ENCODE measurements around the gene BCO2.
A peak's percentile ranks its signal among the peaks of the same experiment; 100 is the strongest.
"Not testable (repeated sequence)": the region's sequence is repeated elsewhere in the genome, so short reads cannot be mapped to it uniquely, and the experiment has no call there.

Gene BCO2

GRCh38 chr11:112173152-112173551, 2.2 kb upstream of the BCO2 start:
- no peak overlapping the region for H3K9ac ChIP-seq (ENCODE audit: low read length)
- H3K9me3 ChIP-seq (ENCODE audit: control insufficient read depth, insufficient read depth, low read depth, low read length) = no peaks in the 10 kb centered on the region
- no peaks in the 10 kb centered on the region for H3K36me3 ChIP-seq (ENCODE audit: control insufficient read depth, insufficient read depth, low read length)
- no peaks in the 10 kb centered on the region for H3K4me1 ChIP-seq (ENCODE audit: control insufficient read depth, insufficient read depth, low read length)
- no peaks in the 10 kb centered on the region for H3K27me3 ChIP-seq (ENCODE audit: control insufficient read depth, insufficient read depth, low read length)
- no peak overlapping the region for H3K4me3 ChIP-seq (ENCODE audit: low read depth, low read length)
- H3K27ac ChIP-seq (ENCODE audit: low read depth, low read length) = no peak overlapping the region

GRCh38 chr11:112175599-112175952, 264 bp downstream of the BCO2 start:
- H3K27ac ChIP-seq (ENCODE audit: low read depth, low read length) = no peak overlapping the region
- no peaks in the 10 kb centered on the region for H3K4me1 ChIP-seq (ENCODE audit: control insufficient read depth, insufficient read depth, low read length)
- no peaks in the 10 kb centered on the region for H3K27me3 ChIP-seq (ENCODE audit: control insufficient read depth, insufficient read depth, low read length)
- H3K9ac ChIP-seq (ENCODE audit: low read length) = no peak overlapping the region
- no peaks in the 10 kb centered on the region for H3K9me3 ChIP-seq (ENCODE audit: control insufficient read depth, insufficient read depth, low read depth, low read length)
- H3K36me3 ChIP-seq (ENCODE audit: control insufficient read depth, insufficient read depth, low read length) = no peaks in the 10 kb centered on the region
- peak overlapping the region; percentile 49 for H3K4me3 ChIP-seq (ENCODE audit: low read depth, low read length)

GRCh38 chr11:112176077-112176476, 765 bp downstream of the BCO2 start:
- Histone ChIP-seq H3K9me3 (ENCODE audit: control insufficient read depth, insufficient read depth, low read depth, low read length) (no peaks in the 10 kb centered on the region), H3K4me1 (ENCODE audit: control insufficient read depth, insufficient read depth, low read length) (no peaks in the 10 kb centered on the region), H3K4me3 (ENCODE audit: low read depth, low read length) (no peak overlapping the region), H3K27me3 (ENCODE audit: control insufficient read depth, insufficient read depth, low read length) (no peaks in the 10 kb centered on the region), H3K36me3 (ENCODE audit: control insufficient read depth, insufficient read depth, low read length) (no peaks in the 10 kb centered on the region), H3K27ac (ENCODE audit: low read depth, low read length) (no peak overlapping the region), H3K9ac (ENCODE audit: low read length) (no peak overlapping the region)

- H3K9ac ChIP-seq (ENCODE audit: low read length) = no peak overlapping the region
- no peaks in the 10 kb centered on the region for H3K36me3 ChIP-seq (ENCODE audit: control insufficient read depth, insufficient read depth, low read length)
- H3K9me3 ChIP-seq (ENCODE audit: control insufficient read depth, insufficient read depth, low read depth, low read length) = no peaks in the 10 kb centered on the region
- H3K4me3 ChIP-seq (ENCODE audit: low read depth, low read length) = no peak overlapping the region
- H3K4me1 ChIP-seq (ENCODE audit: control insufficient read depth, insufficient read depth, low read length) = no peaks in the 10 kb centered on the region
- H3K27ac ChIP-seq (ENCODE audit: low read depth, low read length) = no peak overlapping the region
- no peaks in the 10 kb centered on the region for H3K27me3 ChIP-seq (ENCODE audit: control insufficient read depth, insufficient read depth, low read length)
These were observed 2.3 kb downstream of the BCO2 start for GRCh38 chr11:112177589-112177988.

GRCh38 chr11:112178428-112178827, 3.1 kb downstream of the BCO2 start:
- H3K4me3 ChIP-seq (ENCODE audit: low read depth, low read length) = no peak overlapping the region
- H3K9ac ChIP-seq (ENCODE audit: low read length) = no peak overlapping the region
- no peaks in the 10 kb centered on the region for H3K9me3 ChIP-seq (ENCODE audit: control insufficient read depth, insufficient read depth, low read depth, low read length)
- no peaks in the 10 kb centered on the region for H3K4me1 ChIP-seq (ENCODE audit: control insufficient read depth, insufficient read depth, low read length)
- H3K27me3 ChIP-seq (ENCODE audit: control insufficient read depth, insufficient read depth, low read length) = no peaks in the 10 kb centered on the region
- no peak overlapping the region for H3K27ac ChIP-seq (ENCODE audit: low read depth, low read length)
- no peaks in the 10 kb centered on the region for H3K36me3 ChIP-seq (ENCODE audit: control insufficient read depth, insufficient read depth, low read length)

- no peak overlapping the region for H3K9ac ChIP-seq (ENCODE audit: low read length)
- H3K4me3 ChIP-seq (ENCODE audit: low read depth, low read length) = no peak overlapping the region
- no peaks in the 10 kb centered on the region for H3K9me3 ChIP-seq (ENCODE audit: control insufficient read depth, insufficient read depth, low read depth, low read length)
- no peak overlapping the region for H3K27ac ChIP-seq (ENCODE audit: low read depth, low read length)
- no peaks in the 10 kb centered on the region for H3K4me1 ChIP-seq (ENCODE audit: control insufficient read depth, insufficient read depth, low read length)
- H3K27me3 ChIP-seq (ENCODE audit: control insufficient read depth, insufficient read depth, low read length) = no peaks in the 10 kb centered on the region
- H3K36me3 ChIP-seq (ENCODE audit: control insufficient read depth, insufficient read depth, low read length) = no peaks in the 10 kb centered on the region
These were observed 3.6 kb downstream of the BCO2 start for GRCh38 chr11:112178936-112179335.

- H3K27me3 ChIP-seq (ENCODE audit: control insufficient read depth, insufficient read depth, low read length) = no peaks in the 10 kb centered on the region
- no peak overlapping the region for H3K9ac ChIP-seq (ENCODE audit: low read length)
- H3K27ac ChIP-seq (ENCODE audit: low read depth, low read length) = no peak overlapping the region
- H3K36me3 ChIP-seq (ENCODE audit: control insufficient read depth, insufficient read depth, low read length) = no peaks in the 10 kb centered on the region
- no peaks in the 10 kb centered on the region for H3K9me3 ChIP-seq (ENCODE audit: control insufficient read depth, insufficient read depth, low read depth, low read length)
- H3K4me1 ChIP-seq (ENCODE audit: control insufficient read depth, insufficient read depth, low read length) = no peaks in the 10 kb centered on the region
- H3K4me3 ChIP-seq (ENCODE audit: low read depth, low read length) = no peak overlapping the region
These were observed 4.3 kb downstream of the BCO2 start for GRCh38 chr11:112179601-112180000.

- H3K9me3 ChIP-seq (ENCODE audit: control insufficient read depth, insufficient read depth, low read depth, low read length) = no peaks in the 10 kb centered on the region
- H3K9ac ChIP-seq (ENCODE audit: low read length) = no peak overlapping the region
- H3K27me3 ChIP-seq (ENCODE audit: control insufficient read depth, insufficient read depth, low read length) = no peaks in the 10 kb centered on the region
These were observed 7.6 kb downstream of the BCO2 start for GRCh38 chr11:112182867-112183266.

GRCh38 chr11:112185883-112186282, 10.6 kb downstream of the BCO2 start:
- Histone ChIP-seq H3K4me1 (ENCODE audit: control insufficient read depth, insufficient read depth, low read length) (no peaks in the 10 kb centered on the region), H3K36me3 (ENCODE audit: control insufficient read depth, insufficient read depth, low read length) (no peaks in the 10 kb centered on the region), H3K27ac (ENCODE audit: low read depth, low read length) (no peak overlapping the region), H3K27me3 (ENCODE audit: control insufficient read depth, insufficient read depth, low read length) (no peaks in the 10 kb centered on the region), H3K4me3 (ENCODE audit: low read depth, low read length) (no peak overlapping the region), H3K9ac (ENCODE audit: low read length) (no peak overlapping the region), H3K9me3 (ENCODE audit: control insufficient read depth, insufficient read depth, low read depth, low read length) (no peaks in the 10 kb centered on the region)

More at GRCh38 chr11:112182867-112183266, 7.6 kb downstream of the BCO2 start:
- no peak overlapping the region for H3K27ac ChIP-seq (ENCODE audit: low read depth, low read length)
- no peak overlapping the region for H3K4me3 ChIP-seq (ENCODE audit: low read depth, low read length)
- H3K36me3 ChIP-seq (ENCODE audit: control insufficient read depth, insufficient read depth, low read length) = no peaks in the 10 kb centered on the region
- no peaks in the 10 kb centered on the region for H3K4me1 ChIP-seq (ENCODE audit: control insufficient read depth, insufficient read depth, low read length)

GRCh38 chr11:112186304-112186703, 11.0 kb downstream of the BCO2 start:
- no peaks in the 10 kb centered on the region for H3K9me3 ChIP-seq (ENCODE audit: control insufficient read depth, insufficient read depth, low read depth, low read length)
- H3K36me3 ChIP-seq (ENCODE audit: control insufficient read depth, insufficient read depth, low read length) = no peaks in the 10 kb centered on the region
- H3K4me3 ChIP-seq (ENCODE audit: low read depth, low read length) = no peak overlapping the region
- H3K9ac ChIP-seq (ENCODE audit: low read length) = no peak overlapping the region
- H3K27me3 ChIP-seq (ENCODE audit: control insufficient read depth, insufficient read depth, low read length) = no peaks in the 10 kb centered on the region
- H3K4me1 ChIP-seq (ENCODE audit: control insufficient read depth, insufficient read depth, low read length) = no peaks in the 10 kb centered on the region
- no peak overlapping the region for H3K27ac ChIP-seq (ENCODE audit: low read depth, low read length)

- not testable (repeated sequence) for H3K36me3 ChIP-seq (ENCODE audit: control insufficient read depth, insufficient read depth, low read length); H3K4me1 ChIP-seq (ENCODE audit: control insufficient read depth, insufficient read depth, low read length); H3K9me3 ChIP-seq (ENCODE audit: control insufficient read depth, insufficient read depth, low read depth, low read length); H3K9ac ChIP-seq (ENCODE audit: low read length); H3K27ac ChIP-seq (ENCODE audit: low read depth, low read length); H3K4me3 ChIP-seq (ENCODE audit: low read depth, low read length); H3K27me3 ChIP-seq (ENCODE audit: control insufficient read depth, insufficient read depth, low read length)
These were observed 19.8 kb downstream of the BCO2 start for GRCh38 chr11:112195113-112195512.

- H3K9ac ChIP-seq (ENCODE audit: low read length) = no peak overlapping the region
- no peaks in the 10 kb centered on the region for H3K9me3 ChIP-seq (ENCODE audit: control insufficient read depth, insufficient read depth, low read depth, low read length)
- H3K4me3 ChIP-seq (ENCODE audit: low read depth, low read length) = no peak overlapping the region
- no peaks in the 10 kb centered on the region for H3K27me3 ChIP-seq (ENCODE audit: control insufficient read depth, insufficient read depth, low read length)
- no peak overlapping the region for H3K27ac ChIP-seq (ENCODE audit: low read depth, low read length)
- no peaks in the 10 kb centered on the region for H3K4me1 ChIP-seq (ENCODE audit: control insufficient read depth, insufficient read depth, low read length)
- no peaks in the 10 kb centered on the region for H3K36me3 ChIP-seq (ENCODE audit: control insufficient read depth, insufficient read depth, low read length)
These were observed 20.6 kb downstream of the BCO2 start for GRCh38 chr11:112195951-112196351.

All from HUES6 (cell line).